Fibroblast of peridontal ligament (primary cell): ENCODE results near the gene RHEBL1.
A peak's percentile ranks its signal among the peaks of the same experiment; 100 is the strongest.
"Not testable (repeated sequence)": the region's sequence is repeated elsewhere in the genome, so short reads cannot be mapped to it uniquely, and the experiment has no call there.

Experiments
- DNase-seq: peaks from one replicate; pipeline ENCODE4 v3.0.0-alpha.2; 2010; ENCODE audit errors: extremely low read depth

RHEBL1 gene

DNA sequence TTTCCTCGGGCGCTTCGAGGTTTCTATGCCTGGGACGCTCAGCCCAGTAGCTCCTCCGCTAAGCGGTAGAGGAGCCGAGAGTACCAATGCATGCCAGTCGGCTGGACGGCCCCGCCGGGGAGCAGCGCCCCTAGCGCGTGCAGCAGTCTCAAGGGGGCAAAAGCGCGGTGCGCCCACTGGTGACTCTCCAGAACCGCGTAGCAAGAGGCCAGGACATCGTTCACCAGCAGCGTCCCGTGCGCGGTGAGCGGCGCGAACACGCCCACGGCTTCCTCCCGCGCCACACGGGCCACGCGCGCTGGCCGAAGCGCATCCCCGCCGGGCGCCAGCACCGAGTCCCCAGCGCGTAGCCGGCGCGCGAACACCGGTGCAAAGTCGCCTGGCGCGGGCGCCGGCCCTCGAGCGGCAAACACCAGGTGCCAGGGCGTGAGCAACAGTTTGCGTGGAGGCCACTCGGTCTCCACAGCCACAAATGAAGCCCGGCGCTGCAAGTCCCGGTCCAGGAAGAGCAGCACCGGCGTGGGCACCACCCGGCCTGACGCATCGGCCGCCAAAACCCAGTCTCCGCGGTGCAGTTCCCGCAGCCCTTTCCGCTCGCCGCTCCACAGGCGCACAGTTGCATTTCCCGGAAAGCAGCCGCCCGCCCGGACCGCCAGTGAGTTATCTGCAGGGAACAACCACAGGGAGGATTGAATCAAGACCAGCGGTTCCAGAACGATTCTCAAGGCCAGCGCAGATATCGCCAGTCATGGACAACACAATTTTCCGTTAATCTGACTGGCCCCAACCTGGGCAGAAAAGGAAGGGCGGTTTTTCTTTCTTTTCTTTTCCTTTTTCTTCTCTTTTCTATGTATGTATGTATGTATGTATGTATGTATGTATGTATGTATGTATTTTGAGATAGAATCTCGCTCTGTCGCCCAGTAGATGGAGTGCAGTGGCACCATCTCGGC lies 20.3 kb upstream of the RHEBL1 start:
- DNase-seq: peak; percentile 42

DNA sequence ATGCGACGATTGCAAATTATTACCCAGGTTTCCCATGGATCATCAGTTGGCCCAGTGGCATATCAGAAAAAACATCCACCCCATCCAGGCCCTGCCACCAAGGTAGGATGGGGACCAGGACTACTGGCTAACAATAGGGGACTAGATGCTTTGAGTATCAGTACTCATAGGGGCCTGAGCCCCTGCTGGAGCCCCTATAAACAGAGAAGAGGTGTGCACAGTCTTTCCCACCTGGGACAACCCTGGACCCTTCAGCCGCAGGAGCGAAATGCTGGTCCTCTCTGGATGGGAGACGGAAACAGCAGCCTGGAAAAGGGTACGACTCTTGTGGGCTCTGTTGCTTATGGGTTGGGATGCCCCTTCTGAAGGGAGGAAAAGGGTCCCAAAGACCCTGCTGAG lies 19.2 kb upstream of the RHEBL1 start:
- no peak for DNase-seq

DNA sequence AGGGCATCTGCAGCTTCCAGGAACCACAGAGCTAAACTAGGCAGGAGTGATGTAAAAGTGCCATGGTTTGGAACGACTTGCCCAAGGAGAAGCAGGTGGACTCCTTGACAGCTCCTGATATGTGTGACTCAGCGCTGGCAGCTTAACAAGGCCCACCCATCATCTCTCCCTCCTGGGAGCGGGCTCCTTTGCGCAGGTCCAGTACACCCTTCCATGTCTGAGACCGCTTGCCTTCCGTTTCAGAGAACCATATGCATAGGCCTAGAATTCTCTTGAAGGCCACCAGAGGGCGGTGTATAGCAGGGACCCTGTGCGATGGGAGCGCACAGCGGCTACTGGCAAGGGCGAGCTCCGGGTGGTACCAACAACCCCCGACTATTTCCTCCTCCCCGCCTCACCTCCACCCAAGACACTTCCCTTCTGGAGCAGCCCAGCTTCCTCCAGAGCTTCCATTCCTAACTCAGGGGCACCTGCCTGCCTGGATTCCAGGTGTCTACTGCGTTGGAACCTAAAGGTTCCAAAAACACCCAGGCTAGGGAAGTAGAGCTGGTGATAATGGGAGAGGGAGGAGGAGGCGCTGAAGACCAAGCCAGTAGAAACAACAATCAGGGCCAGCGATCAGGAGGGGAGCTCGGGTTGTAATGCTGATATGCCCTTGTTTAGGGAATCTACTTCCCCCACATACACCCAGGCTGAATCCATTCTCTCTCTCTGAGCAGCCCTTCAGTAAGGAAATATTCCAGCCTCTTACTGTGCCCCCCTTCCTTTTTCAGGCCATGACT lies 18.6 kb upstream of the RHEBL1 start:
- peak; percentile 83 for DNase-seq

DNA sequence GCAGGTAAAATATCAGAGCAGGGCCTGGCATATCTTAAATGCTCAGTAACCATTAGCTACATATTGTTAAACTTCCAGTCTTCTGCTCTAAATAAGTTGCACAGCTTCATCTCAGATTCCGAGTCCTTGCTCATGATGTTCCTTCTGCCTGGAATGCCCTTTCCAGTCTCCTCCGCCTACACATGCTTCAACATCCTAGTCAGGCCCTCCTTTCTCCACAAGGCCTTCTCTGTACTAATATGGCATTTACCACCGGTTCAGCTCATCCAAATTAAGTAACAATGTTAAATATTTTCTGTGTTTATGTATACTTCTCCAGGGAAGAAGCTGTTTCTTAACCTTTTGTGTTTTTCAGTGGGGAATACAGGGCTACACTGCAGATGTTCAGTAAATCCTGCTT lies 16.3 kb upstream of the RHEBL1 start:
- peak; percentile 40 for DNase-seq

DNA sequence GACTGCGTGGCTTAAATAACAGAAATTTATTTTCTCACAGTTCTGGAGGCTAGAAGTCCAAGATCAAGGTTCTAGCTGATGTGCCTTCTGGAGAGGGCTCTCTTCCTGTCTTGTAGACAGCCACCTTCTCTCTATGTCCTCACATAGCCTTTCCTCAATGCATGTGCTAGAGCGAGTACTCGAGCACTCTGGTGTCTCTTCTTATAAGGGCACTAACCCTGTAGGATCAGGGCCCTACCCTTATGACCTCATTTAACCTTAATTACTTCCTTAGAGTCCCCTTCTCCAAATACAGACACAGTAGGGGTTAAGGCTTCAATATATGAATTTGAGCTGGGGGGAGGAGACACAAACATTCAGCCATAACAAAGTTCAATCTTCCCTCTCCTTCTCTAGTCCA lies 14.7 kb upstream of the RHEBL1 start:
- no peak for DNase-seq

DNA sequence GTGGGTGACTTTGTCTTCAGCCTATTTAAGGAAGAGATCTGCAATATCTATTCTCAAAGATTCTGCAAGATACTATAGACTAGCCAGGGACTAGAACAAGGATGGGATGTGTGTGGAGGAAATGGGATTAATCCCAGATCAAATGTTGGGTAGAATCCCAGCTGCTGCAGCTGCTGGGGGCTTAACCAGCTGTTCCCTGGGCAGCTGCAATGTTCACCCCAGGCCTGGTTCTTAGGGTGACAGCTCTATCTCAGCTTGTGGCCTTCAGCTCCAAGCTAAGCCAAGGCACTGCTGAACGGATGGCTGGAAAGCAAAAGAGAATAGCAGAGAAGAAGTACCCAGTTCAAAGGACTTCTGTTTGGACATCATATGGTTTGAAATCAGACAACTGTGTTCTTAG lies 10.0 kb upstream of the RHEBL1 start:
- no peak for DNase-seq

DNA sequence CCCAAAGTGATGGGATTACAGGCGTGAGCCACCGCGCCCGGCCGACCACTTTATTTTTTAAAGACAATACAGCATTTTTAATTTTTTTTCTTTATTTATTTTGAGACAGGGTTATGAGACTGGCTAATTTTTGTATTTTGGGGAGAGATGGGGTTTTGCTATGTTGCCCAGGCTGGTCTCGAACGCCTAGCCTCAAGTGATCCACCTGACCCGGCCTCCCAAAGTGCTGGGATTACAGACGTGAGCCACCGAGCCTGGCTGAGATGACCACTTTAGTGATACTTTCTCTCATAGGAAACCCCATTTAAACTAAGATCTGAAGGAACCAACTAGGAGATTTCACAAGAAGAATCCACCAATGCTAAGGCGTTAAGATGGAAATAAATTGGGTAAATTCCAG lies 1.2 kb upstream of the RHEBL1 start:
- no peak for DNase-seq

DNA sequence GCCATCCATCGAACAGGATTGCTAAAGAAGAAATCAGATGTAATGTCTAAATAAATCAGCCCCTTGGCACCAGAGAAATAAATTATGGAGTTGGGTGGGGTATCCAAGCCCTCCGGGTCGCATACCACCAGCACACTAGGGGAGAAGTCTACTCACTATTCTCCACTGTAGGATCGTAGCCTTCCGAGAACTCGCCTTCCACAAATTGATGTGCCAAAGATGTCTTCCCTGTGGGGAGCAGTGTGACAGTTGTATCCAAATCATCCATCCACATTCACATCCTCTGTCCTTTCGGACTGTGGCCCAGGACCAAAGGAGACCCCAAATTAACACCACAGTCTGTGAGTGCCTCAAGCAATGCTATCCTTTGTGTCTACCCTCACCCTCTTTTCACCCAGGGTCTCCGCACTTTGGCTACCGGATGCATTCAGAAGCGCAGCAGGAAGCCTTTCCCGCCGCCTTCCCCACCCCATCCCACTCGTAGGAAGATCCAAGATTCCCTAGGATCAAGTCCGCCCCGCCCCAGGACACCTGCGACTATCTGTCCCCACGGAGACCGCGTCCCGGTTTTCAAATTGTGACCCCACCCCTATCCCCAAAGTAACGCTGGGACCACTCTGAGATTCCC lies 786 bp downstream of the RHEBL1 start:
- no peak for DNase-seq

DNA sequence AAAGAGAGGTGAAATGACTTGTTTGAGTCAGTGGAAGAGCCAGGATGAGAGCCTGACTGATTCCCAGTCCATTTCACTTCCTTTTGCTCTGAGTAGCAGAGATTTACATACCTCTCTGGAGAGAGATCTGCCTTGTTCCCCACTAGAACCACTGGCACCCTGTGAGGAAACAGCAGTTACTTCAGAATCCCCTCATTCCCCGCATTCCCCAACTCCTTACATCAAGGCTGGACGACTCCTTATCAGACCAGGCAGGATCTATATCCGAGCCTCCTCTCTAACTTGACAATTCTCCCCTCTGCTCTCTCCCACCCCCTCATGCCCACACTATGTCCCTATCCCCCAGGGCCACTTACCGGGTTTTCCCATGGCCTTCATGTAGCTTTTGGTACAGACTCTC lies 3.7 kb downstream of the RHEBL1 start:
- no peak for DNase-seq

DNA sequence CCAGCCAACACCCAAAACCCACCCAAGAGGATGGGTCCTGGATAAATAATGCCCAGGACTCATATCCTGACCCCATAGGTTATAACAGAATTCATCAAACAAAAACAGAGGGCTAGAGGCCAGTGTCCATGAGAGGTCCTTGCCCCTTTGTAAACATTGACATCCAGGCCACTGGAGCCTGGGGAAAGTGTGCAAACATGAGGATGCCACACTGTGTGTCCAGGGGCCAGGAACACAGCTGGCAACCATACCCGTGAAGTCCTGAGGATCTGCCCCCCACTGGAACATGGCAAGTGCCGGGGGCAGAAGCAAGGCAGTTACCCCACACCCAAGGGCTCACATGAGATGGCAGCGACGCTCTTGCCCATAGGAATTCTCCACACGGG lies 5.0 kb downstream of the RHEBL1 start:
- no peak for DNase-seq

DNA sequence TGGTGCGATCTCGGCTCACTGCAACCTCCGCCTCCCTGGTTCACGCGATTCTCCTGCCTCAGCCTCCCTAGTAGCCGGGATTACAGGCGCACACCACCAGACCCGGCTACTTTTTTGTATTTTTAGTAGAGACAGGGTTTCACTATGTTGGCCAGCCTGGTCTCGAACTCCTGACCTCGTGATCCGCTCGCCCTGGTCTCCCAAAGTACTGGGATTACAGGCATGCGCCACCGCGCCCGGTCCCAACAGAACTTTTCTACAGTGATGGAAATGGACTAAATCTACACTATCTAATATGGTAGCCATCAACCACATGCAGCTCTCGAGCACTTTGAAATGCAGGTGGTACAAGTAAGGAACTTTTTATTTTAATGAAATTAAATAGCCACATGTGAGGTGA lies 7.9 kb downstream of the RHEBL1 start:
- DNase-seq: not testable (repeated sequence)

DNA sequence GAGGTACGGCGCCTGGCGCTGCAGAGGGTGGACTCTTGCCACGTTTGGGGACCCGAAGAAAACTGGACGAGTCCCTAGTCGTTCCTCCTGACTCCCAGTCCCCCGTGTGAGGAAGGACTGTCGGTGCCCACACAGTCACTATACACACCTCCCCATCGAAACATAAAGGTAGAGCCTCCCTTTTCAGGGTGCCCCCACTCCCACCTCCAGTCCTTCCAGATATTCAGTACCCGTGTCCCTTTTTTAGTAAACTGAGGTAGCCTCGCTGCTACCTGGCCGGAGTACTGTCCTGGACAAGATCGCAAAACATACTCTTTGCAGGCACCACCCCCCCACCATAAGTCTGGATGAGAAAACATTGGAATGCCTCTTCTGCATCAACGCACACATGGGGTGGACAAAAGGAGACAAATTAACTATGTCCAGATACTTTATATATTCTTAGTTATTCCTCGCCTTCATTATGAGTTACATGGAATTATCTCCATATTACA lies 8.6 kb downstream of the RHEBL1 start:
- DNase-seq: no peak

DNA sequence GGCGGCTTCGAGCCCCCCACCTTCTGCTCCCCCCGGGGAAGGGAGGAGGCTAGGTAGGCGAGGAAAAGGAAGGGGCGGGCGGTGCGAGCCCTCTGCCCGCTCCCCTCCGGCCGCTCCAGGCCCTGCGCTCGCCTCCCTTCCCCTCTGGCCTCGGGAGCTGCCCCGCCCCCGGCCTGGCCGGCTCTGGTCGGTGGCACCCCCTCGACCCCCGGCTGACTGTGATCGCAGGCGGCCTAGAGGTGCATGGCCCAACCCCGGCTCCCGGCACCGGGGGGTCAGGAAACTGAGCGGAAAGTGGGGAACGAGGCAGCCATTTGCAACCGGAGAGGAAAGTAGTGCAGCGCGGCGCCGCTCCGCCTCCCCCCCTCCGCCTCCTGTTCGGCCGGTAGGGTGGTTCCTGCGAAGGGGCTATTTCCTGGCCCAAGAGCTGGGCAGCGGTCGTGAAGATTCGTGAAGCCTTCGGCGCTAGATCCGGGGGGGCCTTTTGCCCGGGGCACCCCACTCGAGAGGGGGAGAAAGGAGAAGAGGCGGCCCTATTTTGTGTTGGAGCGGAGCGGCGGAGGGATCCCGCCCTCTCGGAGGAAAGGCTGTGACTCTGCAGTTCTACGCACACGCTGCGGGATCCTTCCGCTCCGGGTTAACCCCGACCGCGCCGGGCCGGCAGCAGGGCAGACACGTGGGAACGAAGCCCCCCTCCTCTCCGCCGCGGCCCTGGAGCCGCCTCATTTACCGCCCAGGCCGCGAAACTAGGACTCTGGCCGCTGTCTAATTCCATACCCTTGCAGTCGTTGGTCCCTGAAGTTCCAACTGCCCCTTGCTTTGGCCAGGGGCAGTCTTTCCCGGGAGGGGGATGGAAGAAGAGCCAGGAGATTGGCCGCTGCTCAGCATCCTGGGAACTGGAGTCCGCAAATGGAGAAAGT lies 9.3 kb downstream of the RHEBL1 start, which contains the start of gene KMT2D:
Gene KMT2D, minus strand, starts transcription at position 558 of the 920 bp plus-strand sequence. CDS start 5,470 bp downstream, outside the sequence.
- DNase-seq: peak; percentile 94

DNA sequence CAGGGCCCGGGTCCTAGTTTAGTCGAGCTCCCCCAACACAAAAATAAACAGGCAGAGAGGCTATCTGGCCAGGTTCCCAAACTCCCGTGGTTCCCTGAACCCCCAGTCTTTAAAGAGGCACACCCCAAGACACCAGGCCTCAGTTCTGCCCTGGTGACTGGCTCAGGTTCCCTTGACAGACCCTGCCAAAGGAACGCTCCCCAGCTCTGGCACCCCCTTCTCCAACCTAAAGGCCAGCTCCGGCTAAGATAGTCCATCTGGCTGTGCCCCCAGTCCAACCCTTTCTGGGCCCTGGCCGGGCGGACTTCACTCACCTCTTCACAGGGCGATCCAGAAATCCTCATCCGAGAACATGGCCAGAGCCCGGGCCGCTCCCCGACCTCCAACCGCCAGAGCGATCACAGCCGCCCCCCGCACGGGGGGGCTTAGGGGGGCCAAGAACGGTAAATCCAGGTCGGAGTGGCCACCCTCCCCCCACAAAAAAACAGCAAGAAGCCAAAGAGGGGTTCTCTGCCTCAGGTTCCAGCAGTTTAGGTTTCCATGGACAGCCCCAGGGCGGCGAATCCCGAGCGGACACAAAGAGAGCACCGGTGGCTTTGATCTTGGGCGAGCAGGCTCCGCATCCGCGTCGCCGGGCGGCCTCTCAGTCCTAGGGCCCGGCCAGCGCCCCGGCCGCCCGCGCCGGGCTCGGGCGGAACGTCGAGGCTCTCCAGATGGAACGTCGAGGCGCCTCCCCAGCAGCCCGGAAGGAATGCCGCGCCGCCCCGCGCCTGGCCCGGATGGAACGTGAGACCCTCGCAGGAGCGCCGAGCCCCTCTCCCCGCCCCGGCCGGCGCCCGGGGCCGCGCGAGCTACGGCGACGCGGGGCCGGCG lies 10.2 kb downstream of the RHEBL1 start:
- no peak for DNase-seq

DNA sequence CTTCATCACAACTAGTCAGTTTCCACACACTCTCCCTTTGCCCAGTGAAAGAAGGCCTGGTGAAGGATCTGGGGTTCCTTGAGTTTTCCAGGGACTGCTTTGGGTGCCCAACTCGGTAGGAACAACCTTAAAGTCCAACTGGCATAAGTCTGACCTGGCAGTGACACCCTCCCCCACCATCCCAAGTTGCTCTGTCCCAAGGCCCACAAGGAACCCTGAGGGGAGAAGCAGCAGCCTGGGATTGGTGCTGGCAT lies 10.8 kb downstream of the RHEBL1 start:
- DNase-seq: no peak

DNA sequence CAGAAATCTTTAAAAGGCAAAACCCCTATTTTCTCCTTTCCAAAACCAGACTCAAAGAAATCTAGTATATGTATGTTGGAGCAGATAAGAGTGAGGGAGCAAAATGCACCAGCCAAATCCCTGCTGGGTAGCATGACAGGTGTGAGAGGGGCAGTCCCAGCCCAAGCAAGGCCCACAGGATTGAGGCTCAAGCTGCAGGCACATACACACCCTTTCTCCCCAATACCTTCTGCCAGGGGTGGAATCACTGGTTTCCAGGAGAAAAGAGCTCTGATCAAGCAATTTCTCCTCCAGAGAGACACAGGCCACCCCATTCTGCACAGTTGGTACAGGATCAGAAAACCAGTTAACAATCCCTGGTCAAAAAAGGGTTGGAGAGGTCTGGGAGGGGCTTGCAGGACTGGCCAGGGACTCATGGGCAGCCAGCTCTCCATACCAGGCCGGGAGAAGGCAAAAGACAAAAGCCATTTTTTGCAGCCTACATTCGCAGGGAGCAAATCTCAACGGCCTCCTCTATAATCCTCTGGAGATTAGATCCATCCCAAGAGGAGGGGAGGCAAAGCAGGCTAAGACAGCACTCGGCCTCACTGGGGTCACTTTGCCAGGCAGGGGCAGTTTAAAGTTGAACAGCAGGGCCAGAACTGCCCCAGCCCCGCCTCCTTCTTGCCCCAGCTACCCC lies 11.3 kb downstream of the RHEBL1 start:
- DNase-seq: no peak

DNA sequence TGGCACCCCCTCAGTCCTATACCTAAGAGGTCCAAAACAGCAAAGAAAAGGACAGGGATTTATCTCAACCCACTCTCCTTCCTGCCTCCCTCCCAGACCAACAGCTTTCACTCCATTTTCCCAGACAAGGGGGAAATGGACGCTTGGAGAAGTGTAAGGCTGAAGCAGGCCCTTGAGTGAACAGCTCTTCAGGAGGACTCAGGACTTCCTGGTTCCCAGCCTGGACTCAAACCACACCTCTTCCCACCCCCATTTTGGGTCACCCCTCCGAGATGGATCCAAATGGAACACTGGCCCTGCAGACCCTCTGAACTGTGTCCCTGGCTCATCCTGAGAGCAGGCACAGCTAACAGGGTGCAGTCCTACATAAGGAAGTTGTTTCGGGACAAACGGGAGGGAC lies 11.9 kb downstream of the RHEBL1 start:
- DNase-seq: no peak

DNA sequence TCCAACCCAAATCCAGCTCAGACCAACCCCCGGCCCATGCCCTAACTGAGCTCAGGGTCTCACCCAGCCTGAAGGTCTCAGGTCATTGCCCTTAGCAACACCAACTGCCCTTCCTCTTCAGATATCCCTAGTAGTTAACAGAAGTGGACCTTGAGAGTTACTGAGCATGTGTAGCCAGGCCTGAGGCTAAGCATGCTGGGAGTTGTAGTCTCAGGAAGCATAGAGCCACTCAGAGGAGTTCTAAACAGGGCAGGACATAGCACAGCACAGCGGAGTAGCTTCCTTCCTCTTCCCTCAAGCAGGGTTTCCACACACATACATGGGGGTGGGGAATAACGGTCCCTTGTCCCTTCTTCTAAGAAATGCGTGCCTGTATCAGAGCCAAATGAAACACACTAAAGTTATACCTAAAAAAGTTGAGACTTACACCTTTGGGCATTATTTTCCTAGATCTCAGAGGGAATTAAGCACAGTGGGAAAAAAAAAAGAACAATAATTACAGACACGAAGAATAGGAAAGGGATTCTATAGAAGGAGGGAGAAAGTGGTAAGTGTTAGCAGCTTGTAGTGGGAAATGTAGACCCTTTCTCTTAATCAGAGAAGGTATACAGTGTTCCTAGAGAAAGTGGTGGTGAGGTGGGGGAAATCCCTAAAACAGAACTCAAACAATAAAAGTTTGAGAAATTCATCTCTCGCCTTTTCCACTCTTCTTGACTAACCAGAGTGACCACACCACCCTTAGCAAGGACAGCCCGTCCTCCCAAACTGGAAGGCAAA lies 13.6 kb downstream of the RHEBL1 start:
- peak; percentile 69 for DNase-seq

DNA sequence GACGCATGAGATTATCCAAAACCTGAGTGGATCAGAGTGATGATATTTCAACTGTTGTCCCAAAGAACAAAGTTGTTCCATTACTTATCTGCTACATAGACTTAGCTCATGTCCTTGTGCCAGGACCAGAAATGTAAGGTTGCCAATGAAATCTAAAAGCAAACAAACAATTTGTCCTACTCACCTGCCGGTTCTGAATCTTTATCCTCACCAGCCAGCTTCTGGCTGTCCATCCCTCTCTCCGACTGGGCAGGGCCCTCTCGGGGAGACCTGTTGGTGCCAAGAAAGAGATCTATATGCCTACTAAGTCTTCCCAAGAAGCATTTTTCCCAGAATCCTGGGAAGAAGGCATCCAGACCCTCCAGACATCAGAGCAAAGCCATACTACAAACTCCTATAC lies 14.7 kb downstream of the RHEBL1 start:
- DNase-seq: no peak
